Kidney epithelial cell (primary cell): ENCODE results near the gene AGPAT3. TPM values are rescaled to one million over a fixed set of nuclear protein-coding genes. Genes with fewer than 3 reads are reported as not detected.
"Not testable (repeated sequence)": the region's sequence is repeated elsewhere in the genome, so short reads cannot be mapped to it uniquely, and the experiment has no call there.

Experiments
- DNase-seq: peaks from one replicate; pipeline ENCODE4 v3.0.0-alpha.2; 2010; ENCODE audit warnings: low read depth
- H3K27me3 ChIP-seq: 2 replicates; pipeline ENCODE4 v1.6.0; 2011; ENCODE audit warnings: low read length; ENCODE audit not compliant: control insufficient read depth, insufficient read depth
- H3K36me3 ChIP-seq: 2 replicates; pipeline ENCODE4 v1.5.1; 2011; ENCODE audit warnings: low read length; ENCODE audit not compliant: control insufficient read depth, insufficient read depth
- H3K4me3 ChIP-seq: 2 replicates; pipeline ENCODE4 v1.5.1; 2011; ENCODE audit warnings: low read depth, mild to moderate bottlenecking, control low read depth, low read length
- CTCF ChIP-seq: IDR thresholded peaks from 2 replicates; pipeline ENCODE4 v1.5.1; 2011; ENCODE audit warnings: mild to moderate bottlenecking, moderate library complexity, low read length, control low read depth, inconsistent platforms; ENCODE audit not compliant: insufficient read depth, poor library complexity, severe bottlenecking
- total RNA-seq: library from RNA; depleted of rRNA; stranded (reverse); fragments of >200 nt; gene quantifications from 2 replicates; pipeline ENCODE4 v1.2.3, GENCODE V29; 2015

Gene AGPAT3
- total RNA-seq, 1 donor from 2014 or later: 62.3 TPM

DNA sequence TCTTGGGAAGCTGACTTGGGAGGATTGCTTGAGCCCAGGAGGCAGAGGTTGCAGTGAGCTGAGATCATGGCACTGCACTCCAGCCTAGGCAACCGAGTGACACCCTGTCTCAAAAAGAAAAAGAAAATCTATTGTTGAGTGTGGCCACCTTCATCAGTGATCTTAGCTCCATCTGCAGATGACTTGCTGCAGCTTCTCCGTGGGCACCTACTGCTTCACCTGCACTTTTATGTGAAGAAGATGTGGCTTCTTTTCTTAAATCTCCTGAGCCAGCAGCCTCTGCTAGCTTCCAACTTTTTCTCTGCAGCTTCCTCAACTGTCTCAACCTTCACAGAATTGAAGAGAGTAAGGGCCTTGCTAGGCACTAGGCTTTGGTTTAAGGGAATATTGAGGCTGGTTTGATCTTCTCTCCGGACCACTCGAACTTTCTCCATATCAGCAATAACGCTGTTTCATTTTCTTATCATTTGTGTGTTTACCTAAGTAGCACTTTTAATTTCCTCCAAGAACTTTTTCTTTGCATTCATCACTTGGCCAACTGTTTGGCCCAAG is 28.0 kb downstream of the AGPAT3 start:
- H3K36me3 ChIP-seq: no peaks in the 10 kb centered on the region
- DNase-seq: no peak
- no peak overlapping the region for H3K4me3 ChIP-seq
- H3K27me3 ChIP-seq: no peaks in the 10 kb centered on the region
- TF ChIP-seq CTCF: no peak

DNA sequence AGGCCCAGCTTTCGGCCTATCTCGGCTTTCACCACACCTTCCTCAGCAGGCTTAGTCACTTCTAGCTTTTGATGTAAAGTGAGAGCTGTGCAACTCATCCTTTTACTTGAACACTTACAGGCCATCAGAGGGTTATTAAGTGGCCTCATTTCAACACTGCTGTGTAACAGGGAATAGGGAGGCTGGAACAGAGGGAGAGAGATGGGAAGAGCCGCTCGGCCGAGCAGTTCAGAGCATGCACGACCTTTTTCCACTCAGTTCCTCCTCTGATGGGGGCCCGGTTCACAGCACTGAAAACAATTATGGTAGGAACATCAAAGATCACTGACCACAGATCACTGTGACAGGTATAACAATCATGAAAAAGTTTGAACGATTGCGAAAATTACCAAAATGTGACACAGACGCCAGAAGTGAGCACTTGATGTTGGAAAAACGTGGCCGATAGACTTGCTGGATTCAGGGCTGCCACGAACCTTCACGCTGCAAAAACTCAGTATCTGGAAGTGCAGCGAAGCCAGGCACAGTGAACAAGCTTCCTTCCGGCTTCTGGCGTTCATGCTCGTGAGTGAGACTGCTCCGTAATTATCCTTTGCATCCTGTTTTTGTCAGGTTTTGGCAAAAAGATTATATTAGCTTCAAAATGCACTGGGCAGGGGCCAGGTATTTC is 28.6 kb downstream of the AGPAT3 start:
- TF ChIP-seq CTCF: no peak
- Histone ChIP-seq H3K4me3 (no peak overlapping the region), H3K27me3 (no peaks in the 10 kb centered on the region), H3K36me3 (no peaks in the 10 kb centered on the region)
- DNase-seq: no peak

DNA sequence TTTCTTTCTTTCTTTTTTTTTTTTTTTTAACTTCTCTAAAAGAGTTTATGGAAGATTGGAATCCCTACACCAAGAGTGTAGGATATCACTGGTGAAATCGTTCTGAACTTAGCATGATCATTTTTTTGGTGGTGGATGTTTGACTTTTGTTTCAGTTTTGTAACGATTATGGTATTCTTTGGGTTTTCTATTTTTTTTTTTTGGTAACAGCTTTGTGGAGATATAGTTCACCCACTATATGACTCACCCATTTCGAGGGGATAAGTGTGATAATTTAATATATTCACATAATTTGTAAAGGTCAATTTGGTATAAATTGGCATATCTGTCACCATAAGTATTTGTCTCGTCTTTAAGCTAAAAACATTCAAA is 29.2 kb downstream of the AGPAT3 start:
- no peak for TF ChIP-seq CTCF
- Histone ChIP-seq H3K4me3 (no peak overlapping the region), H3K27me3 (no peaks in the 10 kb centered on the region), H3K36me3 (no peaks in the 10 kb centered on the region)
- no peak for DNase-seq

GRCh38 chr21:43895196-43895595 is 30.2 kb downstream of the AGPAT3 start:
- Histone ChIP-seq H3K4me3 (no peak overlapping the region), H3K27me3 (no peaks in the 10 kb centered on the region), H3K36me3 (no peaks in the 10 kb centered on the region)
- no peak for DNase-seq
- TF ChIP-seq CTCF: no peak

GRCh38 chr21:43896696-43897299 is 31.8 kb downstream of the AGPAT3 start:
- H3K4me3 ChIP-seq, H3K27me3 ChIP-seq, DNase-seq, H3K36me3 ChIP-seq: not testable (repeated sequence)

DNA sequence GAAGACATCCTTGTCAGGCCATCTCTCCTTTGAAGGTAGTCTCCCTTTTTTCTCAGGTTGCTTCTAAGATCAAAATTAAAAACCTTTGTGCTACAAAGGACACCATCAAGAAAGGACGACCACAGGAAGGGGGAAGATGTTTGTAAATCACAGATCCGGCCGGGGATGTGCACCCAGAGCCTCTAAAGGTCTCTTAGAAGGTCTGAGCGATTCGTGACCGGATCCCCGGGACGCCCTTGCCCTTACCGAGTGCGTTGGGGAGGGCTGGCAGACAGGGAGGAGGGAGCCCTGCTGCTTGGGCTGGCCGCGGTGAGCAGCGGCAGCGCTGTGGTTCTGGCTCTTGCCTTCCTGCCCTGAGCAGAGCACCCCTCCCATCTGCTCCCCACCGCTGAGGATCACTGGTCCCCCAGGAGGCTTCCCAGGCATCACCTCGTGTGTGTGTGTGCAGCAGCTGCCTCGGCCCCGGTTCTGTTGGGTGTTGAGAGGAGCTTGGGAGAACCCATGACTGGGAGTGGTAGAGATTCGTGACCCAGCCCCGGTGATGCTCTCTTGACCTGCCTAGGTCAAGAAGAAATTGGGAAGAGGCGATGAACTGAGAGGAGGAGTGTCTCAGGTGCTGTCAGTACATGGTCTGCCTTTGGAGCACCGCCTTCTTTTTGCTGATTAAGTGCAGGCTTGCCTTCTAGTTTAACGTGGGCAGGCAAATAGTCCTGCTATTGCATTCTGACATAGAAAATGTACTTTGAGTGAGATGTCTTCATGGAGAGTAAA is 34.5 kb downstream of the AGPAT3 start:
- Histone ChIP-seq H3K36me3 (no peaks in the 10 kb centered on the region), H3K27me3 (no peaks in the 10 kb centered on the region), H3K4me3 (no peak overlapping the region)
- no peak for DNase-seq
- TF ChIP-seq CTCF: no peak
